HEK293 (cell line): ENCODE results near the gene SHD.

Source experiments
- YY1 ChIP-seq: fragments of 450-650 bp; formaldehyde crosslinking; IDR thresholded peaks from 2 replicates; pipeline ENCODE4 v1.5.1; 2018; ENCODE audit warnings: missing biosample characterization, missing genetic modification characterization
- TF ChIP-seq, protein P1 (sequence below): fragments of 450-650 bp; formaldehyde crosslinking; IDR thresholded peaks from 2 replicates; pipeline ENCODE4 v1.5.1; 2016; ENCODE audit warnings: missing biosample characterization, missing genetic modification characterization

GRCh38 chr19:4302243-4302640 is 23.2 kb downstream of the SHD start, which contains the start of gene TMIGD2:
- TF ChIP-seq YY1 = no peak
- TF ChIP-seq, protein P1, sequence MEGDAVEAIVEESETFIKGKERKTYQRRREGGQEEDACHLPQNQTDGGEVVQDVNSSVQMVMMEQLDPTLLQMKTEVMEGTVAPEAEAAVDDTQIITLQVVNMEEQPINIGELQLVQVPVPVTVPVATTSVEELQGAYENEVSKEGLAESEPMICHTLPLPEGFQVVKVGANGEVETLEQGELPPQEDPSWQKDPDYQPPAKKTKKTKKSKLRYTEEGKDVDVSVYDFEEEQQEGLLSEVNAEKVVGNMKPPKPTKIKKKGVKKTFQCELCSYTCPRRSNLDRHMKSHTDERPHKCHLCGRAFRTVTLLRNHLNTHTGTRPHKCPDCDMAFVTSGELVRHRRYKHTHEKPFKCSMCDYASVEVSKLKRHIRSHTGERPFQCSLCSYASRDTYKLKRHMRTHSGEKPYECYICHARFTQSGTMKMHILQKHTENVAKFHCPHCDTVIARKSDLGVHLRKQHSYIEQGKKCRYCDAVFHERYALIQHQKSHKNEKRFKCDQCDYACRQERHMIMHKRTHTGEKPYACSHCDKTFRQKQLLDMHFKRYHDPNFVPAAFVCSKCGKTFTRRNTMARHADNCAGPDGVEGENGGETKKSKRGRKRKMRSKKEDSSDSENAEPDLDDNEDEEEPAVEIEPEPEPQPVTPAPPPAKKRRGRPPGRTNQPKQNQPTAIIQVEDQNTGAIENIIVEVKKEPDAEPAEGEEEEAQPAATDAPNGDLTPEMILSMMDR (tag by site-specific recombination) = no peak
